RCC 7860 (cell line): Measurements from ENCODE around the gene RXFP4.
A peak's percentile ranks its signal among the peaks of the same experiment; 100 is the strongest.
"Not testable (repeated sequence)": the region's sequence is repeated elsewhere in the genome, so short reads cannot be mapped to it uniquely, and the experiment has no call there.

Experiments
- DNase-seq: peaks from one replicate; pipeline ENCODE4 v3.0.0-alpha.2; 2015; ENCODE audit warnings: low spot score
- FAIRE-seq: peaks from 2 replicates; lab custom pipeline; 2012; peaks lifted over from hg19 to GRCh38; lab: Jason Lieb, UNC

The RXFP4 gene

GRCh38 chr1:155940993-155941844 lies at the start of gene RXFP4:
RXFP4 (plus strand) TSS chr1:155941638; CDS start chr1:155941710, 72 bp downstream.
- no peak for FAIRE-seq
- no peak for DNase-seq

- DNase-seq = peak; percentile 72
- FAIRE-seq = peak; percentile 76
Measured at GRCh38 chr1:155892796-155893195, 48.6 kb upstream of the RXFP4 start.

- FAIRE-seq = peak; percentile 86
- DNase-seq = peak; percentile 83
Measured at GRCh38 chr1:155893389-155894142, 47.9 kb upstream of the RXFP4 start.

- DNase-seq, FAIRE-seq: not testable (repeated sequence)
Measured at GRCh38 chr1:155895617-155896016, 45.8 kb upstream of the RXFP4 start.

- DNase-seq, FAIRE-seq: not testable (repeated sequence)
Measured at GRCh38 chr1:155896476-155896875, 45.0 kb upstream of the RXFP4 start.

GRCh38 chr1:155897746-155898145 lies 43.7 kb upstream of the RXFP4 start:
- FAIRE-seq (no peak), DNase-seq (no peak)

- FAIRE-seq (no peak), DNase-seq (no peak)
Measured at GRCh38 chr1:155898888-155899287, 42.5 kb upstream of the RXFP4 start.

- FAIRE-seq = no peak
Measured at GRCh38 chr1:155899683-155900082, 41.8 kb upstream of the RXFP4 start.

GRCh38 chr1:155900161-155900560 lies 41.3 kb upstream of the RXFP4 start:
- FAIRE-seq = no peak
- no peak for DNase-seq

More at GRCh38 chr1:155899683-155900082, 41.8 kb upstream of the RXFP4 start:
- no peak for DNase-seq

- DNase-seq (no peak), FAIRE-seq (no peak)
Measured at GRCh38 chr1:155904261-155904660, 37.2 kb upstream of the RXFP4 start.

- peak; percentile 36 for FAIRE-seq
- DNase-seq = peak; percentile 40
Measured at GRCh38 chr1:155909894-155910293, 31.5 kb upstream of the RXFP4 start.

- FAIRE-seq = no peak
- DNase-seq = peak; percentile 20
Measured at GRCh38 chr1:155910621-155911121, 30.8 kb upstream of the RXFP4 start.

- FAIRE-seq (peak; percentile 76), DNase-seq (peak; percentile 75)
Measured at GRCh38 chr1:155911156-155912055, 30.0 kb upstream of the RXFP4 start, which contains the start of gene RIT1. RIT1 (minus strand) TSS chr1:155911349; CDS start chr1:155910761, 588 bp downstream.

- DNase-seq (no peak), FAIRE-seq (no peak)
Measured at GRCh38 chr1:155912056-155912536, 29.3 kb upstream of the RXFP4 start.

GRCh38 chr1:155913969-155914757 lies 27.3 kb upstream of the RXFP4 start:
- no peak for DNase-seq
- FAIRE-seq = no peak

GRCh38 chr1:155918660-155919059 lies 22.8 kb upstream of the RXFP4 start:
- no peak for DNase-seq
- FAIRE-seq = no peak

- DNase-seq = no peak
- FAIRE-seq = no peak
Measured at GRCh38 chr1:155919801-155920200, 21.6 kb upstream of the RXFP4 start.

- DNase-seq (no peak), FAIRE-seq (no peak)
Measured at GRCh38 chr1:155920717-155921116, 20.7 kb upstream of the RXFP4 start.

- no peak for DNase-seq
- no peak for FAIRE-seq
Measured at GRCh38 chr1:155925506-155925905, 15.9 kb upstream of the RXFP4 start.
